ENCODE measurements around the gene RIMBP3B. TPM values are rescaled to one million over a fixed set of nuclear protein-coding genes. Genes with fewer than 3 reads are reported as not detected.
"Not testable (repeated sequence)": the region's sequence is repeated elsewhere in the genome, so short reads cannot be mapped to it uniquely, and the experiment has no call there.

Gene RIMBP3B
- total RNA-seq, 1 donor from 2014 or later: 0.36 TPM

- H3K36me3 Mint-ChIP-seq: not testable (repeated sequence)
Measured at GRCh38 chr22:21434378-21435233, 51.1 kb downstream of the RIMBP3B start.

GRCh38 chr22:21435998-21436810 is 52.7 kb downstream of the RIMBP3B start:
- H3K4me1 Mint-ChIP-seq; H3K36me3 Mint-ChIP-seq; H3K9me3 Mint-ChIP-seq; H3K4me3 Mint-ChIP-seq; H3K27me3 Mint-ChIP-seq (ENCODE audit: low read depth); H3K27ac Mint-ChIP-seq: not testable (repeated sequence)
- peak in 1 of 2 experiments; percentile 38 for DNase-seq (ENCODE audit: low spot score in 2 of 2, unreplicated experiment in 2 of 2)

More at GRCh38 chr22:21434378-21435233, 51.1 kb downstream of the RIMBP3B start:
- not testable (repeated sequence) for DNase-seq (ENCODE audit: low spot score in 2 of 2, unreplicated experiment in 2 of 2); H3K4me3 Mint-ChIP-seq; H3K9me3 Mint-ChIP-seq; H3K27me3 Mint-ChIP-seq (ENCODE audit: low read depth); H3K27ac Mint-ChIP-seq; H3K4me1 Mint-ChIP-seq

GRCh38 chr22:21438013-21438412 is 54.5 kb downstream of the RIMBP3B start:
- not testable (repeated sequence) for H3K4me3 Mint-ChIP-seq; DNase-seq (ENCODE audit: low spot score in 2 of 2, unreplicated experiment in 2 of 2); H3K36me3 Mint-ChIP-seq; H3K9me3 Mint-ChIP-seq; H3K27ac Mint-ChIP-seq; H3K4me1 Mint-ChIP-seq; H3K27me3 Mint-ChIP-seq (ENCODE audit: low read depth)

Other genes starting within 250 kb of the RIMBP3B start
- 26.6 to 27.3 TPM (median 27.2 TPM) in 3 replicates for gene HIC2, start 33.6 kb downstream of the RIMBP3B start, total RNA-seq
- gene TMEM191C, start 83.6 kb downstream of the RIMBP3B start, total RNA-seq: 2.0 to 4.4 TPM (median 4.2 TPM) in 3 replicates
- gene RIMBP3C, start 167.7 kb downstream of the RIMBP3B start, total RNA-seq: 0.31 to 0.71 TPM (median 0.38 TPM) in 3 replicates
- 45.1 to 49.0 TPM (median 48.0 TPM) in 3 replicates for gene UBE2L3, start 184.0 kb downstream of the RIMBP3B start, total RNA-seq
- 25.3 to 26.2 TPM (median 25.8 TPM) in 3 replicates for gene YDJC, start 246.3 kb downstream of the RIMBP3B start, total RNA-seq
- gene CCDC116, start 249.0 kb downstream of the RIMBP3B start, total RNA-seq: 0.78 to 1.3 TPM (median 0.84 TPM) in 3 replicates